Measurements from ENCODE around the gene MYO1F.
"Not testable (repeated sequence)": the region's sequence is repeated elsewhere in the genome, so short reads cannot be mapped to it uniquely, and the experiment has no call there.

The MYO1F gene

GRCh38 chr19:8577247-8577646 lies at the start of gene MYO1F:
TSS of gene MYO1F (minus strand) at chr19:8577442. CDS start at chr19:8577309, 133 bp downstream.
- no peak for DNase-seq (ENCODE audit: low read depth)

- DNase-seq (ENCODE audit: low read depth), result no peak
Measured at GRCh38 chr19:8626842-8627241, 49.6 kb upstream of the MYO1F start.

GRCh38 chr19:8622886-8623285 lies 45.6 kb upstream of the MYO1F start:
- not testable (repeated sequence) for DNase-seq (ENCODE audit: low read depth)

- no peak for DNase-seq (ENCODE audit: low read depth)
Measured at GRCh38 chr19:8618751-8619150, 41.5 kb upstream of the MYO1F start.

- DNase-seq (ENCODE audit: low read depth), result no peak
Measured at GRCh38 chr19:8617984-8618383, 40.7 kb upstream of the MYO1F start.

- not testable (repeated sequence) for DNase-seq (ENCODE audit: low read depth)
Measured at GRCh38 chr19:8617325-8617724, 40.1 kb upstream of the MYO1F start.

GRCh38 chr19:8616861-8617260 lies 39.6 kb upstream of the MYO1F start:
- no peak for DNase-seq (ENCODE audit: low read depth)

GRCh38 chr19:8615813-8616596 lies 38.8 kb upstream of the MYO1F start:
- peak; percentile 39 for DNase-seq (ENCODE audit: low read depth)

GRCh38 chr19:8615024-8615423 lies 37.8 kb upstream of the MYO1F start:
- DNase-seq (ENCODE audit: low read depth), result no peak

- DNase-seq (ENCODE audit: low read depth), result no peak
Measured at GRCh38 chr19:8614455-8614854, 37.2 kb upstream of the MYO1F start.

- DNase-seq (ENCODE audit: low read depth), result no peak
Measured at GRCh38 chr19:8612807-8613171, 35.5 kb upstream of the MYO1F start.

GRCh38 chr19:8611877-8612806 lies 34.9 kb upstream of the MYO1F start:
- no peak for DNase-seq (ENCODE audit: low read depth)

GRCh38 chr19:8611391-8611876 lies 34.2 kb upstream of the MYO1F start:
- no peak for DNase-seq (ENCODE audit: low read depth)

- DNase-seq (ENCODE audit: low read depth), result no peak
Measured at GRCh38 chr19:8610936-8611300, 33.7 kb upstream of the MYO1F start.

GRCh38 chr19:8610041-8610935 lies 33.0 kb upstream of the MYO1F start, which contains the start of gene ADAMTS10:
TSS of gene ADAMTS10 (minus strand) at chr19:8610715. CDS start at chr19:8605710, 5,005 bp downstream.
- DNase-seq (ENCODE audit: low read depth), result peak; percentile 31

- no peak for DNase-seq (ENCODE audit: low read depth)
Measured at GRCh38 chr19:8609279-8610040, 32.2 kb upstream of the MYO1F start.

- no peak for DNase-seq (ENCODE audit: low read depth)
Measured at GRCh38 chr19:8608941-8609278, 31.7 kb upstream of the MYO1F start.

- no peak for DNase-seq (ENCODE audit: low read depth)
Measured at GRCh38 chr19:8607386-8607785, 30.1 kb upstream of the MYO1F start.

- DNase-seq (ENCODE audit: low read depth), result no peak
Measured at GRCh38 chr19:8605514-8605913, 28.3 kb upstream of the MYO1F start.

GRCh38 chr19:8601796-8602195 lies 24.6 kb upstream of the MYO1F start:
- DNase-seq (ENCODE audit: low read depth), result no peak

GRCh38 chr19:8600816-8601215 lies 23.6 kb upstream of the MYO1F start:
- DNase-seq (ENCODE audit: low read depth), result no peak
